ENCODE results near the gene PMS1.
"Not testable (repeated sequence)": the region's sequence is repeated elsewhere in the genome, so short reads cannot be mapped to it uniquely, and the experiment has no call there.

The PMS1 gene

DNA sequence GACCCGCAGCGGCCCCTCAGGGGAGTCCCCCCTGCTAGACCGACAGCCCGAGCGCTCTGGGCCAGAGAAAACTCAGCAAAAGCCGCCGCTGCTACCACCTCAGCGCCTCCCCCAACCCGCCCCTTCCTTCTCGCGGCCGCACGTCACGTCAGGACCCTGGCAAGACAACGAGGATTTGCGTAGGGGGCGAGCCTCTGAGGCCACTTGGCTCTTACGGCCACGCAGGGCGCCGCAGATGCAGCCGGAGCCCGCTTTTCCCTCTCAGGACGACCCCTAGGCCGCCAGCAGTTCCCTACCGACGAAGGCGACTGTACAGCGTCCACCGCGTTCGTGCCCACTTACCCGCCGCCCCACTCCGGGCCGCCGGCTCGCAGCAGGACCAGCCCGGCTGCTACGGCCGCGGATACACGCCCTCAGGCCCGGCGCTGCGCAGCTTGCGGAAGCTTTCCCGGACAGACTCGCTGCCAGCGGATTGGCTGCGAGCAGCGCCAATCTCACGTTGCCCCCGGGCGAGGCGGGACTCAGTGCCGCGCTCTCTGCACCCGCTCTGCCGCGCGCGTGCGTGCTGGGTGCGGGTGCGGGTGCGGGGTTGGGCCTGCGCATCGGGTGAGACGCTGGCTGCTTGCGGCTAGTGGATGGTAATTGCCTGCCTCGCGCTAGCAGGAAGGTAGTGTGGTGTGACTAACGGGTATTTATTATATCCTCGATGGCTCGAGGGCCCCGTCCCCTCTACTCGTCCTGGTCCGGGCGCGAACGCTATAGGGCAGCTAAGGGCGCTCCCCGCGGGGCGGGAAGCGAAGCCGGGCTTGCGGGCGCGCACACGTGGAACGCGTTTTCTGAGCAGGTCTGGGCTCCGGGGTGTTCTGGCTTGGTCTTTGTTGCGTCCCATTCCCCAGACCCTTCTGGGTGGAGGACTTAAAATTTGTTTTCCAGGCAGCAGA, at the start of gene PMS1, which contains the start of gene ORMDL1:
Gene PMS1, plus strand, starts transcription at position 524 of the 941 bp plus-strand sequence. CDS start 7,360 bp downstream, outside the sequence.
Gene ORMDL1, minus strand, starts transcription at position 413 of the 941 bp plus-strand sequence. CDS start 1,744 bp downstream, outside the sequence.
- H3K27ac ChIP-seq: peak within 1 kb of the TSS; percentile 88 to 96
- TF ChIP-seq, protein P1, sequence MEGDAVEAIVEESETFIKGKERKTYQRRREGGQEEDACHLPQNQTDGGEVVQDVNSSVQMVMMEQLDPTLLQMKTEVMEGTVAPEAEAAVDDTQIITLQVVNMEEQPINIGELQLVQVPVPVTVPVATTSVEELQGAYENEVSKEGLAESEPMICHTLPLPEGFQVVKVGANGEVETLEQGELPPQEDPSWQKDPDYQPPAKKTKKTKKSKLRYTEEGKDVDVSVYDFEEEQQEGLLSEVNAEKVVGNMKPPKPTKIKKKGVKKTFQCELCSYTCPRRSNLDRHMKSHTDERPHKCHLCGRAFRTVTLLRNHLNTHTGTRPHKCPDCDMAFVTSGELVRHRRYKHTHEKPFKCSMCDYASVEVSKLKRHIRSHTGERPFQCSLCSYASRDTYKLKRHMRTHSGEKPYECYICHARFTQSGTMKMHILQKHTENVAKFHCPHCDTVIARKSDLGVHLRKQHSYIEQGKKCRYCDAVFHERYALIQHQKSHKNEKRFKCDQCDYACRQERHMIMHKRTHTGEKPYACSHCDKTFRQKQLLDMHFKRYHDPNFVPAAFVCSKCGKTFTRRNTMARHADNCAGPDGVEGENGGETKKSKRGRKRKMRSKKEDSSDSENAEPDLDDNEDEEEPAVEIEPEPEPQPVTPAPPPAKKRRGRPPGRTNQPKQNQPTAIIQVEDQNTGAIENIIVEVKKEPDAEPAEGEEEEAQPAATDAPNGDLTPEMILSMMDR (IDR thresholded peaks at IDR 0.05): no peak
- peak; percentile 96 for DNase-seq (ENCODE audit: low spot score)

DNA sequence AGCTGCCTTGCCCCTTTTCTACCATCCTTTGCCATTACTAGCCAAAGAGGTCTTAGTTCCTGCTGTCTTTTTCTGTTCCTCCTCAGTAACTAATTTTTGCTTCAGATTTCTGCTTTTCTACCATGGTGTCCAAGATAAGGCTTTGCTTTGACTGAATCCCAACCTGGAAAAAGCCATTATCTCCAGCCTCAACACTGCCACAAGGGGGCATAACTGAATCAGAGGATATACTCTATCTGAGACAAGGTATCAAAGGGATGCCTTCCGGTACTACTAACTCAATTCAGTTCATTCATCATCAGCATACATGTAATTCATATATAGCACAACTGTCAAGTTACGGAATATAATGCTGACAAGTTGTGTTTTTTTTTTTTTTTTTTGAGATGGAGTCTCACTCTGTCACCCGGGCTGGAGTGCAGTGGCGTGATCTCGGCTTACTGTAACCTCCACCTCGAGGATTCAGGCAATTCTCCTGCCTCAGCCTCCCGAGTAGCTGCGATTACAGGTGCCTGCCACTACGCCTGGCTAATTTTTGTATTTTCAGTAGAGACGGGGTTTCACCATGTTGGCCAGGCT, 33.1 kb upstream of the PMS1 start:
- Histone ChIP-seq H3K4me3 (no peak overlapping the region), H3K27ac (no peak overlapping the region)
- DNase-seq (ENCODE audit: low spot score): no peak
- TF ChIP-seq, protein P1 (IDR thresholded peaks at IDR 0.05): no peak

More for the DNA sequence above, at the start of gene PMS1, which contains the start of gene ORMDL1:
- peak within 1 kb of the TSS; percentile 79 for H3K4me3 ChIP-seq

DNA sequence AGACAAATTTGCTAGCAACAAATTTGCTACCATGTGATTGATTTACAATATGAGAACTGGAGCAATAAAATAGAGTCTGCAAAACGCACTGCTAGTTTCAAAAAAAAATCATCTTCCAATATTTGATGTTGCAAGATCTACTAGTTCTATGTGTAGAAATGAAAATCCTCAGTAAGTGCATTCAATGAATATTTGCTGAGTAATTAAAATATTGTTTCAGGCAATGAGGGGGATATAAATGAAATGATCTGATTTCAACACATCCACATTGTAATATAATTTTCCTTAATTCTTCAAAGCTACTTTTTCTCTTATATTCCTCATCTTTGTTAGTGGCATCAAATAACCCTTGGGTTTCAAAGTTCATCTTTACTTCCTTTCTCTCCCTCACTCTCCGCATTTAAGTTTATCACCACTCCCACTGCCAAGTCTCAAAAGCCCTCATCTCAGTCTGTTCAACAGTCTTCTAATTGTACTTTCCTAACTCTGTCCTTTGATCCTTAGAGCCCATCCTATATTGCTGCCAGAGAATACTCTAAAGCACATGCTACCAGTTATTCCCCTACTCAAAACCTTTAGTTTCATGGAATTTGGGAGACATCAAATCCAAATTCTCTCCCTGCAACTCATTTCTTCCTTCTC, 27.8 kb upstream of the PMS1 start:
- TF ChIP-seq, protein P1 (IDR thresholded peaks at IDR 0.05): no peak
- Histone ChIP-seq H3K4me3 (no peak overlapping the region), H3K27ac (no peak overlapping the region)
- DNase-seq (ENCODE audit: low spot score): no peak

DNA sequence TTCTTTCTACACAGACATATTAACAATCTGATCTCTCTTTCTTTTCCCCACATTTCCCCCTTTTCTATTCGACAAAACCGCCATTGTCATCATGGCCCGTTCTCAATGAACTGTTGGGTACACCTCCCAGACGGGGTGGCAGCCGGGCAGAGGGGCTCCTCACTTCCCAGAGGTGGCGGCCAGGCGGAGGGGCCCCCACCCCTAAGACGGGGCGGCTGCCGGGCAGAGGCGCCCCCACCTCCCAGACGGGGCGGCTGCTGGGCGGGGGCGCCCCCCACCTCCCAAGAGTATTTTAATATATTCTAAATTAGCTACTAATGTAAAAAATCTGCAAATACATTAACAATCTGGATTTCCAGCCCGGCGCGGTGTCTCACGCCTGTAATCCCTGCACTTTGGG, 24.1 kb upstream of the PMS1 start:
- not testable (repeated sequence) for H3K27ac ChIP-seq; H3K4me3 ChIP-seq; DNase-seq (ENCODE audit: low spot score)

DNA sequence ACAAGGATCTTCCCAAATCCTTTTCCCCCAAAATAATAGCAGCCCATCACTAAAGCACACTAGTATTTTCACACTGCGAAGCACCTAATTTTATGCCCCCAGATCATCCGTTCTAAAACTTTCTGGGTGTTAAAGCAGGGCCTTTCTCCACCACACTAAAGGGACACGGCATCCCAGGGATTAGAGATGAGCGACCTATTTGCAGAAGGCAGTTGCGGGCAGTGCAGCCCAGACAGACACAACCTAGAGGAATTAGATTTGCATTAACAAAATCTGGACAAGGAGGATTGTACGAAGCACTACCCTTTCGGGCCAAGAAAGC, 22.1 kb upstream of the PMS1 start:
- Histone ChIP-seq H3K27ac (peak overlapping the region; percentile 67 to 93), H3K4me3 (peak overlapping the region; percentile 93)
- TF ChIP-seq, protein P1 (IDR thresholded peaks at IDR 0.05): no peak
- DNase-seq (ENCODE audit: low spot score): no peak

DNA sequence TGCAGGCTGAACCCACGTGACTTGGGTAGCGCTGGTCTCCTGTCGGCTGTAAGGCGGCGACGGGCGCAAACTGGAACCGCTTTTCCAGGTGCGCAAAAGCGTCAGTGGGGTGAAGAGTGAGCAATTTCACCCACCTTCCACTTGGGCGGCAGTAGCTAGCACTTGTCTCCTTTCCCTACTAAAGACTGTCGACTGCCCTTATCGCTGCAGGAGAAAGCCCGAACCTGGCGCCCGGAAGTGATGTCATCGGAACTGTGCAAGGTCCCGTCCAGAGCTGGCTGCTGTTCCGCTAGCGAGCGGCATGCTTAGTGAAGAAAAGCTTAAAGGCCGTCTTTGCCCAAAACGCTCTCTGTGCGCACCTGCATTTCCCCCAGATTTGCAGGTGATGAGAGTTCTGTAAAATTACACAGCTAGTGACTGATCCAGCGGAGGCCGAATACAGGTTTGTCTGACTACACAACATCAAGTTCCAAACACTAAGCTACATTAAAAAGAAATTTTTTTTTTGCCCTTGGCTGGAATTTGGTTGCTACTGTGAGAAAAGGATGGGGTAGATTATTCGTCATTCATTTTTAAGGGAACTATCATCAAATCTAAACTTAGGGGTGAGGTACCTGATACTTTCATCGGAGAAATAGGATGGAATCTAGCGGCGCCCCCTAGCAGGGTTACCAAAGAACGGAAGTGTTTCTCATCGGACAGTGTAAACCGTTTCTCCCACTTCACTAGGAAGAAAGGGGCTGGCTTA, 21.5 kb upstream of the PMS1 start, which contains the start of gene OSGEPL1:
Gene OSGEPL1, minus strand, starts transcription at position 242 of the 748 bp plus-strand sequence. CDS start 1,152 bp downstream, outside the sequence.
- H3K4me3 ChIP-seq: peak within 1 kb of the TSS; percentile 93
- DNase-seq (ENCODE audit: low spot score): peak; percentile 93
- H3K27ac ChIP-seq: peak within 1 kb of the TSS; percentile 67 to 93
- TF ChIP-seq, protein P1 (IDR thresholded peaks at IDR 0.05): no peak

Measured in coronary artery (tissue), 2 donors.